GM12878 (cell line): ENCODE results near the gene STEAP2.

Source experiments
- EZH2 ChIP-seq: IDR thresholded peaks from 2 replicates; pipeline ENCODE4 v1.6.1; 2012; ENCODE audit warnings: low read depth, mild to moderate bottlenecking, control low read depth, inconsistent platforms, low read length, borderline replicate concordance; ENCODE audit not compliant: control insufficient read depth
- KDM1A ChIP-seq: fragments of 200-600 bp; sonication (generic); IDR thresholded peaks from 2 replicates; pipeline ENCODE4 v1.6.1; 2016; ENCODE audit warnings: borderline replicate concordance
- RAD21 ChIP-seq: IDR thresholded peaks from 2 replicates; pipeline ENCODE4 v1.6.1; 2011; ENCODE audit warnings: mild to moderate bottlenecking, low read depth, low read length, moderate library complexity; ENCODE audit not compliant: insufficient read depth
- SRF ChIP-seq, 2 experiments: IDR thresholded peaks; 2 replicates each; pipeline ENCODE4 v1.6.1; 2011; ENCODE audit warnings: low read depth in 2 of 2, low read length in 2 of 2, mild to moderate bottlenecking in 1 of 2, moderate library complexity in 1 of 2
- SUPT20H ChIP-seq: IDR thresholded peaks from 2 replicates; pipeline ENCODE4 v1.6.1; 2011; ENCODE audit warnings: low read depth, mild to moderate bottlenecking, low read length, moderate library complexity, borderline replicate concordance; ENCODE audit not compliant: control insufficient read depth
- ZNF274 ChIP-seq: IDR thresholded peaks from one replicate; pipeline ENCODE4 v1.8.0; 2011; ENCODE audit not compliant: insufficient read length, insufficient read depth
- TF ChIP-seq, protein P1 (sequence below), 3 experiments: IDR thresholded peaks in 2 of 3; conservative IDR thresholded peaks in 1 of 3; 2 replicates each; pipeline ENCODE4 v1.5.1; 2011; ENCODE audit warnings: low read depth in 3 of 3, low read length in 3 of 3, mild to moderate bottlenecking in 3 of 3, control low read depth in 2 of 3, moderate library complexity in 2 of 3, inconsistent platforms in 1 of 3, mixed read lengths in 1 of 3; ENCODE audit not compliant: control insufficient read depth in 2 of 3, insufficient read depth in 1 of 3; ENCODE audit errors: extremely low read depth in 1 of 3

DNA sequence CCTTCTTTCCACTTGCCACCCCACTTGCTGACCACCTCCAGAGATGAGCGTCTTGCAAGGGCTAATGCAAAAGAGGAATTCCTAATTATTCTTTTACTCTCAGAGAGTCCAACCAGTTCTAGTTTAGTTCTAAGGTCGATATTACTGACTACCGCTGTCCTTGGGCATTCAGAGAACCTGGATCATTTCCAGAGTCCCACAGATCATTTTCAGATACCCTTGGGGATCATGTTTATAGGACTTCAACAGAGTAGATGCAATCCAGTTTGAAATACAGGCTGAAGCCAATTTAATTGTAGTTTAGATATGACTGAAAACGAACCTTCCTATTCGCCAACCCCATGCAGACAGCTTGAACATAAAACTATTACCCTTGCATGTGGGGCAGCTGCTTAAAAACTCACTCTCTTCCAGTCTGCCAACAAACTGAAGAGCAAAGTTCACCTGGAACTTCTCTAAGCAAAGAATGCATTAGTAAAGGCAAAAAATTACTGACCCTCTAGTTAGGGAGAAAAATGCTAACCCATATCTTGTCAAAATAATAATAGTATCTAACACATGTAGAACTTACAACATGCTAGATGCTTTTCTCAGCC is 55.8 kb downstream of the STEAP2 start:
- TF ChIP-seq ZNF274 (no peak), EZH2 (no peak), KDM1A (no peak), RAD21 (no peak), SUPT20H (no peak), SRF (IDR thresholded peaks at IDR 0.05; ENCODE audit: low read depth in 2 of 2, low read length in 2 of 2) (no peak)
- TF ChIP-seq, protein P1, sequence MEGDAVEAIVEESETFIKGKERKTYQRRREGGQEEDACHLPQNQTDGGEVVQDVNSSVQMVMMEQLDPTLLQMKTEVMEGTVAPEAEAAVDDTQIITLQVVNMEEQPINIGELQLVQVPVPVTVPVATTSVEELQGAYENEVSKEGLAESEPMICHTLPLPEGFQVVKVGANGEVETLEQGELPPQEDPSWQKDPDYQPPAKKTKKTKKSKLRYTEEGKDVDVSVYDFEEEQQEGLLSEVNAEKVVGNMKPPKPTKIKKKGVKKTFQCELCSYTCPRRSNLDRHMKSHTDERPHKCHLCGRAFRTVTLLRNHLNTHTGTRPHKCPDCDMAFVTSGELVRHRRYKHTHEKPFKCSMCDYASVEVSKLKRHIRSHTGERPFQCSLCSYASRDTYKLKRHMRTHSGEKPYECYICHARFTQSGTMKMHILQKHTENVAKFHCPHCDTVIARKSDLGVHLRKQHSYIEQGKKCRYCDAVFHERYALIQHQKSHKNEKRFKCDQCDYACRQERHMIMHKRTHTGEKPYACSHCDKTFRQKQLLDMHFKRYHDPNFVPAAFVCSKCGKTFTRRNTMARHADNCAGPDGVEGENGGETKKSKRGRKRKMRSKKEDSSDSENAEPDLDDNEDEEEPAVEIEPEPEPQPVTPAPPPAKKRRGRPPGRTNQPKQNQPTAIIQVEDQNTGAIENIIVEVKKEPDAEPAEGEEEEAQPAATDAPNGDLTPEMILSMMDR (IDR thresholded peaks at IDR 0.05 in 2 of 3, conservative IDR thresholded peaks at IDR 0.05 in 1 of 3; ENCODE audit: control insufficient read depth in 2 of 3, extremely low read depth in 1 of 3, insufficient read depth in 1 of 3, low read depth in 3 of 3, low read length in 3 of 3): no peak
